K562 (cell line): ENCODE measurements around the gene UTP11. TPM values are rescaled to one million over a fixed set of nuclear protein-coding genes. Genes with fewer than 3 reads are reported as not detected.

ENCODE experiments used
- ATAC-seq: fragments of 200-7000 bp; cut with Tn5 transposase; 3 replicates; pipeline ENCODE4 v1.9.1; 2020; ENCODE audit warnings: moderate library complexity
- BruUV-seq: library from RNA; stranded (reverse); fragments of 400-500 nt; replicated peaks from 2 replicates; lab custom pipeline; 2021; lab: Mats Ljungman, UMichigan
- CTCF ChIA-PET: fragments of 300-600 bp; formaldehyde crosslinking; extraction: SDS; loops from one replicate; lab custom pipeline; 2021; ENCODE audit warnings: low intra/inter-chr PET ratio; lab: Yijun Ruan, JAX
- POLR2A ChIA-PET: fragments of 300-600, 350-650 bp; sonication (Branson Sonifier 250); formaldehyde crosslinking; extraction: SDS; loops from one replicate; lab custom pipeline; 2021; ENCODE audit warnings: antibody characterized with exemption, inconsistent platforms; lab: Yijun Ruan, JAX
- DNase-seq, 4 experiments: peaks; one replicate each; pipeline versions ENCODE4 v3.0.0 to v3.0.0-alpha.2; 2011 to 2018; ENCODE audit warnings: low spot score in 3 of 4, mixed read lengths in 3 of 4; ENCODE audit errors: extremely low read depth in 1 of 4
- FAIRE-seq: peaks from 2 replicates; lab custom pipeline; 2011; peaks lifted over from hg19 to GRCh38; lab: Jason Lieb, UNC
- H2AFZ ChIP-seq: 2 replicates; pipeline ENCODE4 v1.6.0; 2011; ENCODE audit warnings: low read depth, low read length, control low read depth, inconsistent platforms
- H3K27ac ChIP-seq: fragments of 200-600 bp; 3 replicates; pipeline ENCODE4 v1.8.0; 2011; ENCODE audit warnings: low read depth, mild to moderate bottlenecking, control low read depth, inconsistent platforms, low read length, moderate library complexity, mixed read lengths; ENCODE audit errors: extremely low read depth
- H3K27me3 ChIP-seq, 2 experiments: fragments of 300-600 bp in 1 of 2; 2 replicates in 1 of 2; 3 replicates in 1 of 2; pipeline versions ENCODE4 v1.6.0 to v1.8.0; 2011; ENCODE audit warnings: inconsistent platforms in 2 of 2, low read length in 2 of 2, mild to moderate bottlenecking in 1 of 2, mixed read lengths in 1 of 2, moderate library complexity in 1 of 2; ENCODE audit not compliant: control insufficient read depth in 2 of 2, insufficient read depth in 2 of 2
- H3K36me3 ChIP-seq: fragments of 300-600 bp; 3 replicates; pipeline ENCODE4 v1.8.0; 2011; ENCODE audit warnings: mild to moderate bottlenecking, low read length, inconsistent platforms; ENCODE audit not compliant: control insufficient read depth, insufficient read depth
- H3K4me1 ChIP-seq, 2 experiments: fragments of 200-600 bp in 1 of 2; replicated peaks in 1 of 2; 2 replicates in 1 of 2; 3 replicates in 1 of 2; pipeline versions ENCODE4 v1.5.1 to v1.8.0; 2011; ENCODE audit warnings: inconsistent platforms in 2 of 2, low read length in 2 of 2, mild to moderate bottlenecking in 1 of 2, mixed read lengths in 1 of 2, moderate library complexity in 1 of 2; ENCODE audit not compliant: control insufficient read depth in 2 of 2, insufficient read depth in 2 of 2
- H3K4me2 ChIP-seq: 2 replicates; pipeline ENCODE4 v1.6.1; 2011; ENCODE audit warnings: low read length, control low read depth, inconsistent platforms, mixed read lengths; ENCODE audit not compliant: insufficient read depth
- H3K4me3 ChIP-seq: fragments of 200-600 bp; sonication (generic), shearing (Covaris generic); 2 replicates; pipeline ENCODE4 v1.5.1; 2016; ENCODE audit warnings: control low read depth, inconsistent platforms
- H3K79me2 ChIP-seq: fragments of 200-600 bp; 3 replicates; pipeline ENCODE4 v1.8.0; 2011; ENCODE audit warnings: low read length, inconsistent platforms; ENCODE audit not compliant: control insufficient read depth, insufficient read depth
- H3K9ac ChIP-seq, 2 experiments: 2 replicates each; pipeline versions ENCODE4 v1.6.0 to v1.6.1; 2011; ENCODE audit warnings: low read depth in 2 of 2, low read length in 2 of 2, control low read depth in 1 of 2, inconsistent platforms in 1 of 2, mild to moderate bottlenecking in 1 of 2, mixed read lengths in 1 of 2; ENCODE audit not compliant: insufficient read depth in 1 of 2
- H3K9me1 ChIP-seq: one replicate; pipeline ENCODE4 v1.6.0; 2011; ENCODE audit warnings: inconsistent platforms, mild to moderate bottlenecking, low read length, moderate library complexity; ENCODE audit not compliant: control insufficient read depth, insufficient read depth
- H3K9me3 ChIP-seq: replicated peaks from 2 replicates; pipeline ENCODE4 v1.5.1; 2011; ENCODE audit warnings: low read depth, low read length, inconsistent platforms; ENCODE audit not compliant: control insufficient read depth, insufficient read depth
- H4K20me1 ChIP-seq: replicated peaks from 2 replicates; pipeline ENCODE4 v1.6.1; 2011; ENCODE audit warnings: low read length, inconsistent platforms, mixed read lengths; ENCODE audit not compliant: control insufficient read depth, insufficient read depth
- RBM25 ChIP-seq: fragments of 200-400 bp; formaldehyde crosslinking; IDR thresholded peaks from 2 replicates; pipeline ENCODE4 v1.6.1; 2018; ENCODE audit warnings: low read length, low read depth, moderate library complexity; ENCODE audit not compliant: severe bottlenecking
- RBM34 ChIP-seq: fragments of 200-400 bp; formaldehyde crosslinking; IDR thresholded peaks from 2 replicates; pipeline ENCODE4 v1.6.1; 2018; ENCODE audit warnings: low read length, borderline replicate concordance; ENCODE audit not compliant: insufficient read depth
- ZNF121 ChIP-seq: sonication (generic); formaldehyde crosslinking; conservative IDR thresholded peaks from 2 replicates; pipeline ENCODE4 v1.8.0; 2022; ENCODE audit warnings: missing genetic modification reagents
- WGBS: fragments of 100-300 bp; shearing (Covaris generic); methylation state at CpG from one replicate; pipeline ENCODE4 v1.1.6; 2016; ENCODE audit warnings: low coverage, mixed read lengths; ENCODE audit not compliant: insufficient coverage; ENCODE audit errors: missing lambda C conversion rate; 5-methylcytosine and 5-hydroxymethylcytosine counted together
- in situ Hi-C: fragments of 300-500 bp; cut with MboI; formaldehyde crosslinking; loops from 4 replicates; pipeline ENCODE4 v1.15.0; 2018; ENCODE audit warnings: inconsistent platforms, mixed read lengths
- intact Hi-C: fragments of 100-400 bp; cut with micrococcal nuclease; formaldehyde crosslinking; loops from 2 replicates; pipeline ENCODE4 v1.14.2; 2022
- polyA plus RNA-seq, 8 experiments: library from polyadenylated mRNA; depleted of rRNA in 4 of 8; stranded (reverse) in 5 of 8; unstranded in 3 of 8; fragments of >200 nt; fragmentation: Nextera tagmentation in 2 of 8; fragmentation: Illumina TruSeq in 1 of 8; extraction: Ambion mirVana in 2 of 8; extraction: Trizol in 1 of 8; gene quantifications; 2 replicates each; pipeline versions ENCODE4 v1.2.1 to v1.2.3, GENCODE V29; 2011 to 2014; ENCODE audit warnings: inconsistent platforms in 1 of 8, missing spikeins in 1 of 8
- total RNA-seq, 7 experiments: library from RNA; depleted of rRNA in 6 of 7; stranded (reverse); fragments of >200 nt in 6 of 7; fragmentation: Illumina TruSeq in 2 of 7; extraction: Trizol in 2 of 7; gene quantifications; 2 replicates each; pipeline versions ENCODE4 v1.2.1 to v1.2.3, GENCODE V29; 2011 to 2021; ENCODE audit warnings: low replicate concordance in 1 of 7
- TF ChIP-seq, protein P1 (sequence below): IDR thresholded peaks from 2 replicates; pipeline ENCODE4 v1.6.1; 2012; ENCODE audit warnings: low read depth, low read length, improper control_type of control experiment, borderline replicate concordance

UTP11 gene
- total and polyA plus RNA-seq, 9 of the 15 experiments (the other 6 are each of a cell fraction or from before 2014, with no cell fraction given), result 91.1 to 378 (median 221) TPM

DNA sequence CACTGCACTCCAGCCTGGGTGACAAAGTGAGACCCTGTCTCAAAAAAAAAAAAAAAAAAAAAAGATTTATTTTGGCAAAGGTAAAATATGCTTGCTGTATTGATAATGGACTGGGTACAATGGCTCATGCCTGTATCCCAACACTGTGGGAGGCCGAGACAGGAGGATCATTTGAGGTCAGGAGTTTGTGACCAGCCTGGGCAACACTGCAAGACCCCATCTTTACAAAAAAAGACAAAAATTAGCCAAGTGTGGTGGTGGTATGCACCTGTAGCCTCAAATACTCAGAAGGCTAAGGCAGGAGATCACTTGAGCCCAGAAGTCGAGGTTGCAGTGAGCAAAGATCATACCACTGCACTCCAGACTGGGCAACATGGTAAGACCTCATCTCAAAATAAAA is 29.0 kb upstream of the UTP11 start:
- Histone ChIP-seq H3K4me2 (no peak overlapping the region), H3K27me3 (no peaks in the 10 kb centered on the region), H3K27ac (no peak overlapping the region), H2AFZ (no peak overlapping the region), H3K4me1 (peaks cover 0 to 9% of the 10 kb centered on the region in 2 experiments; a peak in 2 of 5 replicates), H3K9me1 (no peaks in the 10 kb centered on the region), H3K36me3 (peaks cover 97% of the 10 kb centered on the region), H3K79me2 (peaks cover 19% of the 10 kb centered on the region), H3K4me3 (no peak overlapping the region), H3K9me3 (no peaks in the 10 kb centered on the region), H4K20me1 (no peaks in the 10 kb centered on the region), H3K9ac (no peak overlapping the region)
- in situ Hi-C loops, result no loop called here
- DNase-seq (no peak), ATAC-seq (no peak), FAIRE-seq (no peak)
- intact Hi-C loops, result no loop called here
- POLR2A ChIA-PET, result no interaction called here
- TF ChIP-seq ZNF121 (CRISPR knock-in tag) (peak; percentile 98), RBM34 (no peak), RBM25 (peak; percentile 67)
- TF ChIP-seq, protein P1, sequence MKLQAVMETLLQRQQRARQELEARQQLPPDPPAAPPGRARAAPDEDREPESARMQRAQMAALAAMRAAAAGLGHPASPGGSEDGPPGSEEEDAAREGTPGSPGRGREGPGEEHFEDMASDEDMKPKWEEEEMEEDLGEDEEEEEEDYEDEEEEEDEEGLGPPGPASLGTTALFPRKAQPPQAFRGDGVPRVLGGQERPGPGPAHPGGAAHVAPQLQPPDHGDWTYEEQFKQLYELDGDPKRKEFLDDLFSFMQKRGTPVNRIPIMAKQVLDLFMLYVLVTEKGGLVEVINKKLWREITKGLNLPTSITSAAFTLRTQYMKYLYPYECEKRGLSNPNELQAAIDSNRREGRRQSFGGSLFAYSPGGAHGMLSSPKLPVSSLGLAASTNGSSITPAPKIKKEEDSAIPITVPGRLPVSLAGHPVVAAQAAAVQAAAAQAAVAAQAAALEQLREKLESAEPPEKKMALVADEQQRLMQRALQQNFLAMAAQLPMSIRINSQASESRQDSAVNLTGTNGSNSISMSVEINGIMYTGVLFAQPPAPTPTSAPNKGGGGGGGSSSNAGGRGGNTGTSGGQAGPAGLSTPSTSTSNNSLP, result no peak
- BruUV-seq, result no TSS peak
- WGBS, result 100% methylated on average over 2 of the region's 2 CpGs
- CTCF ChIA-PET, result no interaction called here
